ENCODE data around the gene ZDHHC24.

The ZDHHC24 gene

GRCh38 chr11:66493130-66493529 is 52.7 kb downstream of the ZDHHC24 start:
- DNase-seq, result no peak

GRCh38 chr11:66492161-66492865 is 53.5 kb downstream of the ZDHHC24 start:
- DNase-seq, result no peak

DNA sequence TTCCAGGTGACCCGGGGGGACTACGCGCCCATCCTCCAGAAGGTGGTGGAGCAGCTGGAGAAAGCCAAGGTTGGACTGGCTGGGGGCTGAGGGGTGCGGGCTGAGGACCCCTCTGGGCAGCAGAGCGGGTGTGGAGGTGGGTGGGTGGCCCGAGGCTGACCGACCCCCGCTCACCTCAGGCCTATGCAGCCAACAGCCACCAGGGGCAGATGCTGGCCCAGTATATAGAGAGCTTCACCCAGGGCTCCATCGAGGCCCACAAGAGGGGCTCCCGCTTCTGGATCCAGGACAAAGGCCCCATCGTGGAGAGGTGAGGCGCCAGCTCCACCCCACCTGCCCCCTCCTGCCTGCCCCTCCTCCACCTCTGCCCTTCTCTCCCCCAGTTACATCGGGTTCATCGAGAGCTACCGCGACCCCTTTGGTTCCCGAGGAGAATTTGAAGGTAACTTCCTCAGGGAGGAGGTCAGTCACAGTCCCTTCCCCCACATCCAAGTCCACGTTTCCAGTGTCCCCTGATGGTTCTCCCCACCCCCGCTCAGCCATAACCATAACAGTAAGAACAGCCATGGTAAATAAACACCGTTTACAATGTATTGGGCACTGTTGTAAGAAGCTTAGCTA is 54.4 kb downstream of the ZDHHC24 start:
- DNase-seq, result no peak

- DNase-seq, result no peak
Observed at GRCh38 chr11:66489636-66490035, 56.2 kb downstream of the ZDHHC24 start.

- no peak for DNase-seq
Observed at GRCh38 chr11:66488957-66489356, 56.9 kb downstream of the ZDHHC24 start.

- no peak for DNase-seq
Observed at GRCh38 chr11:66484806-66485380, 61.0 kb downstream of the ZDHHC24 start.

DNA sequence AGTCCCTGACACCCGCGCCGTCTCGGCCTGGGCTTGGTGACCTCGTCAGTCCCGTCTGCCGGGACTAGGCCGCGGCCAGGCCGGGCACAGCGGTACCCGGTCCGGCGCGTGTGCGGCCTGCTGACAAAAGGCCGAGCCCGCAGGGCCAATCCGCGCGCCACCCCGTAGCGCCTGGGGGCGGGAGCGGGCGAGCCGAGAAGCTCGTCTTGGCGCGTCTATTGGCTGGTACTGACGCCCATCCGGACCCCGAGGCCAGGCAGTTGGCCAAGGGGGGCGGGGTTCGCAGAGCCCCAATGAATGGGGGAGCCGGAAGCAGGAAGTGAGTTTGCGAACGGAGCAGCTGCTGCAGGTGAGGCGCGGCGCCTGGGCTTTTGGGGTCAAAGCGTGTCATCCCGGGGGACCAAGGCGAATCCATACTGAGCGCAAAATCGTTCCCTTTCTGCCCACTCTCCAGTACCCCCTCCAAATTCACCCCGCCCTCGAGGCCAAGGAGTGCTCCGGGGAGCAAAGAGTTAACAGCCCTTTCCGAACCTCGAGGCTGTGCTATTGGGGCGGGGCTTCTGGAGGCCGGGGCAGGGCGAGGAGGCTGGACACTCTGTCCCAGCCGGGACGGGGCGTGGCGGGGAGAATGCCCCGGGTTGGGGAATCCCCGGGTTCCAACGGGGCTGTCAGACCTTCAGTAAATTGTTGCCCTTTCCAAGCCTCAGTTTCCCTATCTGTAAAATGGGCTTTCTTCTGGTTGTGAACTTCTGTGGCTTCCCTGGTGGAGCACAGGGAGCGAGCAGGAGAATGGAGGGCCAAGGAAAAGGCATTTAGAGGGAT is 65.5 kb downstream of the ZDHHC24 start, which contains the start of gene DPP3:
DPP3 (plus strand) TSS at position 318 of the 822 bp plus-strand sequence. CDS start 1,767 bp downstream, outside the sequence.
- peak; percentile 94 for DNase-seq

GRCh38 chr11:66479394-66480116 is 66.3 kb downstream of the ZDHHC24 start:
- DNase-seq, result no peak

GRCh38 chr11:66478729-66479393 is 67.0 kb downstream of the ZDHHC24 start:
- peak; percentile 17 for DNase-seq

- DNase-seq, result no peak
Observed at GRCh38 chr11:66477263-66478201, 68.3 kb downstream of the ZDHHC24 start.

GRCh38 chr11:66476841-66477251 is 69.0 kb downstream of the ZDHHC24 start:
- DNase-seq, result no peak

DNA sequence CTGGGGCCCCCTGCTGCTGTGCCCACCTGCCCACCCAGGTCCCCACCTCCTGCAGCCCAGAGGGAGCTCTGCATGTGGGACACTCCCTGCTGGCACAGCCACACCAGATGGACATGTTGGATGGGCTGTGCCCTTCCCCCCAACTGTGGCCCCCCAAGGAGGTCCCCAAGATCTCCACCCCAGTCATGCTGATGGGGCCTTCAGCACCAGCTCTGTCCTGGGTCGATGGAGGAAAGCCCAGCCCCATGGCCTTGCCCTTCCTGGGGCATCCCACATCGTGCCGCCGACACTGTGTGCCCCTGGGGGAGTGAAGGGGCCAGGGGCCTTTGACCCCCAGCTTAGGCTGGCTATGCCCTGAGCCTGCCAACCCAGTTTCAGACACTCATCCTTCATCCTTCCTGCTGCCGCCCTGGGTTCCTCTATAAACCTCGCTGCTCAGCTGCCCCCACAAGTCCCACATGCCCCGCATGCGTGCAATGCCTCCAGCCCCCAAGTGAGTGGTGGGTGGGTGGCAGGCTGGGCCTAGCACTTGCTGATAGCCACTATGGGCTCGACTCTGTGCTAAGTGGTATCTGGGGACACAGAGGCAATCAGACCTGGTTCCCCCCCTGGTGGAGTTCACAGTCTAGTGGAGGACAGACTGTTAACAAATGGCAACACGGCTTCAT is 69.5 kb downstream of the ZDHHC24 start:
- DNase-seq, result no peak

GRCh38 chr11:66475349-66476172 is 70.3 kb downstream of the ZDHHC24 start:
- DNase-seq, result no peak

DNA sequence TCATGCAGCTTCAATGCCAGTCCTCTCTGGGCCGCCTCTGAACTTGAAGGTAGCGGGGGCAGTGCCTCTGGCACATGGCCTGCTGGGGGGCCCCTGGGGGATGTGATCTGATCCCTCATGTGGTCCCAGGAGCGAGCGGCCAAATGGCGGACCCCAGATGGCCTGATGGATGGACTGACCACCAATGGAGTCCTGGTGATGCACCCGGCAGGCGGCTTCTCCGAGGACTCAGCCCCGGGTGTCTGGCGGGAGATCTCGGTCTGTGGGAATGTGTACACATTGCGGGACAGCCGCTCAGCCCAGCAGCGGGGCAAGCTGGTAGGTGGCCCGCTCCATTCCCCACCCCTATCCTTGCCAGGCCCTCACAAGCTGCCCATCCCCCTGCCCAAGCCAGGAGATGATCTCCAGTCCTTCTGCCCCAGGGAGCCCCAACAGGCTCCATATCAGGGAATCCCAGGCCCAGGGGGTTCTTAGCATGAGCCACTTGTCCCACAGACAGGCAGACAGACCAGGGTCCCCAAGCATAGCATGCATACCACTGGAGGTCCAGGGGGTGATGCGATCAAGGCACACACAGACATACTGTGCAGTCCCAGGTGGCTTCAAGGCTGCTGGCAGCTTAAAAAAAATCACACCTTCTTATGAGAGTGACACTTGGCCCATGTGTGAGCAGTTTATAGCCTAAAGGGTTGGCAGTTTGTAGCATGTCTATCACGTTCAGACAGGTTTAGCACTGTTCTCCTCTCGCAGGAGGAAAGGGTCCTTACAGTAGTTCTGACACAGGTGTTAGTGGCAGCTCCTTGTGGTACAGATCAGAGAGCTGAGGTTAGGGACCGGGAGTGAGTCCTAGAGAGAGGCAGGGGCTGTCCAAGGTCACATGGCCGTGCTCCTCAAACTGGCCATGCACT is 72.0 kb downstream of the ZDHHC24 start:
- DNase-seq, result no peak

- DNase-seq, result no peak
Observed at GRCh38 chr11:66473167-66473566, 72.7 kb downstream of the ZDHHC24 start.

DNA sequence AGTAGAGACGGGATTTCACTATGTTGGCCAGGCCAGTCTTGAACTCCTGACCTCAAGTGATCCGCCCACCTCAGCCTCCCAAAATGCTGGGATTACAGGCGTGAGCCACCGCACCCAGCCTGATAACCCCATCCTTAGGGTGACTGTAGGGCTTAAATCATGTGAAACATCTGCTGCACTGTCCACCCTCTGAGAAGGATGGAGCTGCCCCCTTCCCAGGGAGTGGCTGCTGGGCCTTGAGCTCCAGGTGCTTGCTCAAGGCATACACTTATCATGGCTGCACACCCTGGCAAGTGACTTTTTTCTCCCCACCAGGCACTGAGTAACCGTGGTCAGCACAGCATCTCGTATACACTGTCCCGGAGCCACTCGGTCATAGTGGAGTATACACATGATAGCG is 73.8 kb downstream of the ZDHHC24 start:
- no peak for DNase-seq

- no peak for DNase-seq
Observed at GRCh38 chr11:66471142-66471541, 74.7 kb downstream of the ZDHHC24 start.

All from CD4-positive, alpha-beta T cell treated with Interleukin-4 for 4 hours (primary cell).